Transverse colon (tissue), 4 donors: ENCODE measurements around the gene CRAMP1.

Source experiments
- CTCF ChIP-seq, 5 experiments: fragments of 200-600 bp in 3 of 5; fragments of 450-650 bp in 2 of 5; sonication (generic) in 3 of 5; IDR thresholded peaks; 1 replicate in 2 of 5; 2 replicates in 3 of 5; pipeline ENCODE4 v1.5.1; 2016 to 2017; ENCODE audit warnings: antibody characterized with exemption in 5 of 5, inconsistent platforms in 3 of 5, mild to moderate bottlenecking in 2 of 5, moderate library complexity in 1 of 5
- EP300 ChIP-seq: sonication (generic); formaldehyde crosslinking; IDR thresholded peaks from one replicate; pipeline ENCODE4 v1.6.1; 2017; ENCODE audit warnings: antibody characterized with exemption, low read depth
- POLR2A ChIP-seq: fragments of 450-650 bp; IDR thresholded peaks from one replicate; pipeline ENCODE4 v1.6.1; 2016; ENCODE audit warnings: antibody characterized with exemption, mild to moderate bottlenecking, moderate library complexity
- POLR2AphosphoS5 ChIP-seq, 3 donors: sonication (generic); formaldehyde crosslinking; IDR thresholded peaks; one replicate each; pipeline ENCODE4 v1.6.1; 2016; ENCODE audit warnings: antibody characterized with exemption in 3 of 3

GRCh38 chr16:1666316-1666715 lies 54.2 kb downstream of the CRAMP1 start:
- TF ChIP-seq CTCF (IDR thresholded peaks at IDR 0.05) (no peak), EP300 (no peak), POLR2A (no peak), POLR2AphosphoS5 (IDR thresholded peaks at IDR 0.05) (no peak)
